H7 (cell line): ENCODE measurements around the gene ADGRG4. TPM values are rescaled to one million over a fixed set of nuclear protein-coding genes. Genes with fewer than 3 reads are reported as not detected.
"Not testable (repeated sequence)": the region's sequence is repeated elsewhere in the genome, so short reads cannot be mapped to it uniquely, and the experiment has no call there.

Experiments
- DNase-seq: peaks from one replicate; pipeline ENCODE4 v3.0.0; 2012
- H3K27me3 ChIP-seq: 2 replicates; pipeline ENCODE4 v1.6.0; 2011; ENCODE audit warnings: mild to moderate bottlenecking, low read length; ENCODE audit not compliant: control insufficient read depth, insufficient read depth
- H3K36me3 ChIP-seq: replicated peaks from 2 replicates; pipeline ENCODE4 v1.5.1; 2011; ENCODE audit warnings: low read length; ENCODE audit not compliant: control insufficient read depth, insufficient read depth
- H3K4me3 ChIP-seq: 2 replicates; pipeline ENCODE4 v1.5.1; 2011; ENCODE audit warnings: low read depth, mild to moderate bottlenecking, control low read depth, low read length, moderate library complexity; ENCODE audit not compliant: insufficient read depth
- total RNA-seq: library from RNA; depleted of rRNA; stranded (reverse); fragments of >200 nt; shearing (Covaris generic); gene quantifications from 2 replicates; pipeline ENCODE4 v1.2.3, GENCODE V29; 2014; rRNA removed

Gene ADGRG4
- total RNA-seq, result not detected in 2 replicates

GRCh38 chrX:136300721-136301120 is at the start of gene ADGRG4:
Gene ADGRG4, plus strand, starts transcription at chrX:136300963. Its CDS starts 7,815 bp downstream, at chrX:136308778.
- H3K36me3 ChIP-seq, H3K4me3 ChIP-seq, H3K27me3 ChIP-seq, DNase-seq: not testable (repeated sequence)

GRCh38 chrX:136251041-136251991 is 49.4 kb upstream of the ADGRG4 start, which contains the start of gene MAP7D3:
Gene MAP7D3, minus strand, starts transcription at chrX:136251400. Its CDS starts 42 bp downstream, at chrX:136251358.
- Histone ChIP-seq H3K4me3 (peak within 1 kb of the TSS; percentile 68), H3K36me3 (no peaks in the 10 kb centered on the region), H3K27me3 (no peaks in the 10 kb centered on the region)
- DNase-seq, result peak; percentile 89

GRCh38 chrX:136255541-136255940 is 45.2 kb upstream of the ADGRG4 start:
- no peak overlapping the region for H3K4me3 ChIP-seq
- no peak for DNase-seq
- H3K27me3 ChIP-seq, result no peaks in the 10 kb centered on the region
- H3K36me3 ChIP-seq, result no peaks in the 10 kb centered on the region

GRCh38 chrX:136256026-136256425 is 44.7 kb upstream of the ADGRG4 start:
- Histone ChIP-seq H3K36me3 (no peaks in the 10 kb centered on the region), H3K4me3 (no peak overlapping the region), H3K27me3 (no peaks in the 10 kb centered on the region)
- no peak for DNase-seq

GRCh38 chrX:136258951-136259350 is 41.8 kb upstream of the ADGRG4 start:
- no peak for DNase-seq
- H3K36me3 ChIP-seq, result no peaks in the 10 kb centered on the region
- no peaks in the 10 kb centered on the region for H3K27me3 ChIP-seq
- H3K4me3 ChIP-seq, result no peak overlapping the region

GRCh38 chrX:136259543-136259942 is 41.2 kb upstream of the ADGRG4 start:
- Histone ChIP-seq H3K27me3 (no peaks in the 10 kb centered on the region), H3K36me3 (no peaks in the 10 kb centered on the region), H3K4me3 (no peak overlapping the region)
- no peak for DNase-seq

- H3K27me3 ChIP-seq, result no peaks in the 10 kb centered on the region
- DNase-seq, result no peak
- no peak overlapping the region for H3K4me3 ChIP-seq
- no peaks in the 10 kb centered on the region for H3K36me3 ChIP-seq
Measured at GRCh38 chrX:136260776-136261175, 40.0 kb upstream of the ADGRG4 start.

GRCh38 chrX:136261321-136261720 is 39.4 kb upstream of the ADGRG4 start:
- no peaks in the 10 kb centered on the region for H3K36me3 ChIP-seq
- no peak overlapping the region for H3K4me3 ChIP-seq
- no peak for DNase-seq
- no peaks in the 10 kb centered on the region for H3K27me3 ChIP-seq

- Histone ChIP-seq H3K27me3 (no peaks in the 10 kb centered on the region), H3K36me3 (no peaks in the 10 kb centered on the region), H3K4me3 (no peak overlapping the region)
- no peak for DNase-seq
Measured at GRCh38 chrX:136262243-136262642, 38.5 kb upstream of the ADGRG4 start.

GRCh38 chrX:136262812-136263315 is 37.9 kb upstream of the ADGRG4 start:
- no peak overlapping the region for H3K4me3 ChIP-seq
- H3K36me3 ChIP-seq, result no peaks in the 10 kb centered on the region
- no peaks in the 10 kb centered on the region for H3K27me3 ChIP-seq
- no peak for DNase-seq

GRCh38 chrX:136266828-136267227 is 33.9 kb upstream of the ADGRG4 start:
- H3K36me3 ChIP-seq, result no peaks in the 10 kb centered on the region
- DNase-seq, result no peak
- no peak overlapping the region for H3K4me3 ChIP-seq
- no peaks in the 10 kb centered on the region for H3K27me3 ChIP-seq

- no peak for DNase-seq
- Histone ChIP-seq H3K36me3 (no peaks in the 10 kb centered on the region), H3K27me3 (no peaks in the 10 kb centered on the region), H3K4me3 (no peak overlapping the region)
Measured at GRCh38 chrX:136268051-136269048, 32.4 kb upstream of the ADGRG4 start.

GRCh38 chrX:136269921-136270320 is 30.8 kb upstream of the ADGRG4 start:
- H3K36me3 ChIP-seq, result no peaks in the 10 kb centered on the region
- H3K4me3 ChIP-seq, result no peak overlapping the region
- no peak for DNase-seq
- H3K27me3 ChIP-seq, result no peaks in the 10 kb centered on the region

GRCh38 chrX:136271300-136271699 is 29.5 kb upstream of the ADGRG4 start:
- H3K4me3 ChIP-seq, result no peak overlapping the region
- no peaks in the 10 kb centered on the region for H3K36me3 ChIP-seq
- DNase-seq, result no peak
- no peaks in the 10 kb centered on the region for H3K27me3 ChIP-seq
